ENCODE results near the gene LRRC72.

The LRRC72 gene

DNA sequence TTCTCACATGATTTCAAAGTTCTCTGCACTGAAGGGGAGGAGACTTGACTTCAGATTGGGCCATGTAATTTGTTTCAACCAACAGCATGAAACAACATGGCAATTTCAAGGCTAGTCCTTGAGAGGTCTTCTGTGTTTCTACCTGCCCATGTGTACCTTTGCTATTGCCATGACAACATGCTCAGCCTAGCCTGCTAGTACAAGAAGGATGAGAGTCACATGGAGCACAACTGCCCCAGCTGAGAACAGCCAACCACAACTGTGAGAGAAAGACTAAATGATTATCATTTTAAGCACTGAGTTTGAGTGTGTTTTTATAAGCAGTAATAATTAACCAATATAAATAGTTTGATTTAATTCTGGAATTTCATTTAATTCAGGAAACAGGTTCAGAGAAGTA, 77.0 kb downstream of the LRRC72 start:
- H3K4me3 Mint-ChIP-seq = no peak overlapping the region
- no peak overlapping the region for H3K27ac Mint-ChIP-seq
- peaks cover 82% of the 10 kb centered on the region for H3K36me3 Mint-ChIP-seq (ENCODE audit: low read depth)
- H3K9me3 Mint-ChIP-seq = no peaks in the 10 kb centered on the region
- TF ChIP-seq, protein P1, sequence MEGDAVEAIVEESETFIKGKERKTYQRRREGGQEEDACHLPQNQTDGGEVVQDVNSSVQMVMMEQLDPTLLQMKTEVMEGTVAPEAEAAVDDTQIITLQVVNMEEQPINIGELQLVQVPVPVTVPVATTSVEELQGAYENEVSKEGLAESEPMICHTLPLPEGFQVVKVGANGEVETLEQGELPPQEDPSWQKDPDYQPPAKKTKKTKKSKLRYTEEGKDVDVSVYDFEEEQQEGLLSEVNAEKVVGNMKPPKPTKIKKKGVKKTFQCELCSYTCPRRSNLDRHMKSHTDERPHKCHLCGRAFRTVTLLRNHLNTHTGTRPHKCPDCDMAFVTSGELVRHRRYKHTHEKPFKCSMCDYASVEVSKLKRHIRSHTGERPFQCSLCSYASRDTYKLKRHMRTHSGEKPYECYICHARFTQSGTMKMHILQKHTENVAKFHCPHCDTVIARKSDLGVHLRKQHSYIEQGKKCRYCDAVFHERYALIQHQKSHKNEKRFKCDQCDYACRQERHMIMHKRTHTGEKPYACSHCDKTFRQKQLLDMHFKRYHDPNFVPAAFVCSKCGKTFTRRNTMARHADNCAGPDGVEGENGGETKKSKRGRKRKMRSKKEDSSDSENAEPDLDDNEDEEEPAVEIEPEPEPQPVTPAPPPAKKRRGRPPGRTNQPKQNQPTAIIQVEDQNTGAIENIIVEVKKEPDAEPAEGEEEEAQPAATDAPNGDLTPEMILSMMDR (IDR thresholded peaks at IDR 0.05) = no peak
- no peak for DNase-seq
- H3K27me3 Mint-ChIP-seq (ENCODE audit: low read depth, poor library complexity) = no peaks in the 10 kb centered on the region
- peaks cover 2% of the 10 kb centered on the region for H3K4me1 Mint-ChIP-seq

DNA sequence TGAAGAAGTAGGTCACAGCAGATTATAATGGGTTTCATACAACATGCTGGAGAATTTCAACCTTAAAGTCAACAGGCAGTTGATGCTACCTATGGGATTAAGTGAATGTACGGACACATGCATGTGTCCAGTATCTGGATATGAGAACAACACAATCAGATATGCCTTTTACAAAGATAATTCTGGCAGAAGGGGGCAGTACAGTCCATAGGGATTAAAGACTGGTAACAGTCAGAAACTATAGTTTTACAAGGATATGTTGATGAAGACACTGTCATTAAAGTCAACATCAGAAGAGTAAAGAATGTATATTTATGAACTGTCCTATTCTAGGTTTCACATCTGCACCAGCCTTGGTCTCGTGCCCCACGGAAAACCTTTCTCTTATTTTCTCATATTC, 77.4 kb downstream of the LRRC72 start:
- H3K4me1 Mint-ChIP-seq = no peaks in the 10 kb centered on the region
- H3K9me3 Mint-ChIP-seq = no peaks in the 10 kb centered on the region
- no peak for DNase-seq
- H3K27ac Mint-ChIP-seq = no peak overlapping the region
- TF ChIP-seq, protein P1 (IDR thresholded peaks at IDR 0.05) = no peak
- peaks cover 79% of the 10 kb centered on the region for H3K36me3 Mint-ChIP-seq (ENCODE audit: low read depth)
- no peak overlapping the region for H3K4me3 Mint-ChIP-seq
- no peaks in the 10 kb centered on the region for H3K27me3 Mint-ChIP-seq (ENCODE audit: low read depth, poor library complexity)

- Mint-ChIP-seq H3K4me3 (no peak overlapping the region), H3K27me3 (ENCODE audit: low read depth, poor library complexity) (no peaks in the 10 kb centered on the region), H3K36me3 (ENCODE audit: low read depth) (peaks cover 78% of the 10 kb centered on the region), H3K27ac (no peak overlapping the region), H3K9me3 (no peaks in the 10 kb centered on the region), H3K4me1 (no peaks in the 10 kb centered on the region)
- TF ChIP-seq, protein P1 (IDR thresholded peaks at IDR 0.05) = no peak
- no peak for DNase-seq
Measured at GRCh38 chr7:16606704-16607103, 80.1 kb downstream of the LRRC72 start.

GRCh38 chr7:16609842-16610450, 83.3 kb downstream of the LRRC72 start:
- Mint-ChIP-seq H3K4me3 (no peak overlapping the region), H3K4me1 (no peaks in the 10 kb centered on the region), H3K27me3 (ENCODE audit: low read depth, poor library complexity) (no peaks in the 10 kb centered on the region), H3K27ac (no peak overlapping the region), H3K36me3 (ENCODE audit: low read depth) (peaks cover 67% of the 10 kb centered on the region), H3K9me3 (no peaks in the 10 kb centered on the region)
- TF ChIP-seq, protein P1 (IDR thresholded peaks at IDR 0.05) = no peak
- no peak for DNase-seq

GRCh38 chr7:16611711-16612110, 85.1 kb downstream of the LRRC72 start:
- H3K4me1 Mint-ChIP-seq = no peaks in the 10 kb centered on the region
- TF ChIP-seq, protein P1 (IDR thresholded peaks at IDR 0.05) = no peak
- H3K4me3 Mint-ChIP-seq = no peak overlapping the region
- H3K9me3 Mint-ChIP-seq = no peaks in the 10 kb centered on the region
- no peak for DNase-seq
- no peaks in the 10 kb centered on the region for H3K27me3 Mint-ChIP-seq (ENCODE audit: low read depth, poor library complexity)
- peaks cover 67% of the 10 kb centered on the region for H3K36me3 Mint-ChIP-seq (ENCODE audit: low read depth)
- H3K27ac Mint-ChIP-seq = no peak overlapping the region

- H3K4me3 Mint-ChIP-seq = no peak overlapping the region
- H3K27ac Mint-ChIP-seq = no peak overlapping the region
- TF ChIP-seq, protein P1 (IDR thresholded peaks at IDR 0.05) = no peak
- H3K4me1 Mint-ChIP-seq = no peaks in the 10 kb centered on the region
- H3K36me3 Mint-ChIP-seq (ENCODE audit: low read depth) = peaks cover 70% of the 10 kb centered on the region
- no peak for DNase-seq
- H3K27me3 Mint-ChIP-seq (ENCODE audit: low read depth, poor library complexity) = no peaks in the 10 kb centered on the region
- H3K9me3 Mint-ChIP-seq = no peaks in the 10 kb centered on the region
Measured at GRCh38 chr7:16615228-16615627, 88.6 kb downstream of the LRRC72 start.
